ENCODE data around the gene EGR4.
A peak's percentile ranks its signal among the peaks of the same experiment; 100 is the strongest.
"Not testable (repeated sequence)": the region's sequence is repeated elsewhere in the genome, so short reads cannot be mapped to it uniquely, and the experiment has no call there.

The EGR4 gene

DNA sequence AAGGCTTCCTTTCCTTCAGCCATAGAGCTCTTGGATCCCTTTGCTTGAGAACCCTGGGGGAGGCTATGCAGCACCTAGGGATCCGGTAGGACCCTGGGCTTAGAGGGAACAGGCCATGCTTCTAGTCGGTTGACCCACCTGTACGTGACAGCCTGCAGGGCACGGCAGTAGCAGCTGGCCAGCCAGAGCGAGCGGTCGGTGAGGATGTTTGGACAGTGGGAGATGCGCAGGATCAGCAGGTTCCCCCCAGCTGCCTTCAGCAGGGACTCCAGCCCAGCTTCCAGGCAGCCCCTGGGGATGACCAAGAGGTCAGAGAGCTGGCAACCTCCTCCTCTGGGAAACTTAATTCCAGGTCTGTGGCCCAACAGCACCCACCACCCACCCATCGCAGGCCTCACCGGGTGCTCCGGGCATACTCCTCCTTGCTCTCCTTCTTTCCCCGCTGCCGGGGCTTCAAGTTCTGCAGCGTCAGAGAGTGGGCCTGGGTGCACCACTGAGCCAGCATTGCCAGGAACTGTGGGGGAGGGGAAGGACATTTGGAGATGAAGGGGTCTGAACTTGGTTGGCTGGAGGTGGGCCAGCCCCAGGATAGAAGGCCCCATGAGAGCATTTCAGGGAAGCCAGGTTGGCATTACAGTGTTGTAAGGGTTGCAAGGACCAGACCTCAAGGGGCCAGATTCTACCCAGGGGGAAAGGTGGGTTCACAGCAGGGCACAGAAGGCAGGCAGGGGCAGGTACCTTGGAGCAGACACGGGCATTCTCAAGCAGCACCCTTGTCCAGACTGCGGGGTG, 29.6 kb downstream of the EGR4 start:
- no peak for DNase-seq (ENCODE audit: low read depth)

DNA sequence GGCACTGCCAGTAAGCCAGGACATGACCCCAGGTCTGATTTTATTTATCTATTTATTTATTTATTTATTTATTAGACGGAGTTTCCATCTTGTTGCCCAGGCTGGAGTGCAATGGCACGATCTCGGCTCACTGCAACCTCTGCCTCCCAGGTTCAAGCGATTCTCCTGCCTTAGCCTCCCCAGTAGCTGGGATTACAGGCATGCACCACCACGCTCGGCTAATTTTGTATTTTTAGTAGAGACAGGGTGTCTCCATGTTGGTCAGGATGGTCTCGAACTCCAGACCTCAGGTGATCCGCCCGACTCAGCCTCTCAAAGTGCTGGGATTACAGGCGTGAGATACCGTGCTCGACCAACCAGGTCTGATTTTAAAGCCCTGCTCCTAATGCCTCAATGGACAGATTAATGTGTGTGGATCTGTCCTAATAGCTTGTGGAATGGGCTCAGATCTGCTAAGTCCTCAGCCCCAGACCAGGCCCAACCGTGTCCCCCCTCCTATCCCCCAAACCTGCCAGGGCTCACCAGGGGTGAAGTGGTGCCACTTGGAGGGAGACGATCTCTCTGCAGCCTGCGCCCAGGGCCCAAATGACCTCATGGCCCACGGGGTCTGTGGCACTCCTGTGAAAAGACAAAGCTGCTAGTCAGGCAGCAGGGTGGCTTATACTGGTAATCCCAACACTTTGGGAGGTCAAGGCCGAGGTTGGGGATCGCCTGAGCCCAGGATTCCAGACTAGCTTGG, 30.5 kb downstream of the EGR4 start:
- DNase-seq (ENCODE audit: low read depth), result not testable (repeated sequence)

DNA sequence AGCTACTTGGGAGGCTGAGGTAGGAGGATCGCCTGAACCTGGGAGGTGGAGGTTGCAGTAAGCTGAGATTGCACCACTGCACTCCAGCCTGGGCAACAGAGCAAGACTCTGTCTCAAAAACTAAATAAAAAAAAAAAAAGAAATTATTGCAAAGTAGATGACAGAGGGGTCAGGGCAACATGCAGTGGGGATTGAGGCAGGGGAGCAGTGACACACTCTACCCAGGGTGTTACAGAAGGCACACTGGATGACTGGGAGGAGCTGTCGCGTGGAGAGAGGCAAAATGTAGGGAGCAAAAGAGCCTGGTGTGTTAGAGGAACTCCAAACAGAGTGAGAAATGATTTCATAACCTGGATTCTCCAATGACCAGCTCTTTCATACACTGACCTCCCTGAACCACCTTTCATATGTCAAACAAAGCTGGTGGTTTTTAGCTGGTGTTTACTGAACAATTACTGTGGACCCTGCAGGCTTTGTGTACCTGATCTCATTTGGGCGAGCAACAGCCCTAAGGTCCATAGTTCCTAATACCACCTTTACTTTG, 31.2 kb downstream of the EGR4 start:
- DNase-seq (ENCODE audit: low read depth), result no peak

DNA sequence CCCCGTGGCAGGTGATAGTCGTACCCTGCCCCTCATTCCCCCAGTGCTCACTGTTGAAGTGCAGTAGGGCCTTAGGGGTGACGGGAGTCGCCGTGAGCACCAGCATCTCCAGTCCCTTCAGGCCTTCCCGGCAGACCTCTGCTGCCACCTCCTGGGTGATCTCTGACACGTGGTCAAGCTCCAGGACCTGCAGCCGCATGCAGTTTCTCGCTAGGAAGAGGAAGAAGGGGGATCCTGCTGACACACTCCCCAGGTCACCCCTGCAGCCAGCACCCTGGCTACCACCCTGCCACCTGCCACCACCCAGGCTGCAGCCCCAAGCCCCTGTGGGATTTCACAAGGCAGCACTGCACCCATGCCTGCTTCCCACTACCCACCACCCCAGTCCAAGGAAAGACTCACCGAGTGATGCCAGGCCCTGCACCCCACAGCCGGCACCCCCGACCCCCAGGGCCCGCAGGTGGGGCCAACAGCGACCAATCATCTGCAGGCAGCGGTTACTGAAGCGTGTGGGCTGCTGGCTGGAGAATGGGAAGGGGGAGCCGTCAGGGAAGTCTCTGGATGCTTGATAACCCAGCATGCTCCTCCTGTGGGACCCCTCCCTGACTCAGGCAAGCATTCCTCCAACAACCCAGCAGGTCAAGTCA, 32.9 kb downstream of the EGR4 start:
- peak; percentile 41 for DNase-seq (ENCODE audit: low read depth)

DNA sequence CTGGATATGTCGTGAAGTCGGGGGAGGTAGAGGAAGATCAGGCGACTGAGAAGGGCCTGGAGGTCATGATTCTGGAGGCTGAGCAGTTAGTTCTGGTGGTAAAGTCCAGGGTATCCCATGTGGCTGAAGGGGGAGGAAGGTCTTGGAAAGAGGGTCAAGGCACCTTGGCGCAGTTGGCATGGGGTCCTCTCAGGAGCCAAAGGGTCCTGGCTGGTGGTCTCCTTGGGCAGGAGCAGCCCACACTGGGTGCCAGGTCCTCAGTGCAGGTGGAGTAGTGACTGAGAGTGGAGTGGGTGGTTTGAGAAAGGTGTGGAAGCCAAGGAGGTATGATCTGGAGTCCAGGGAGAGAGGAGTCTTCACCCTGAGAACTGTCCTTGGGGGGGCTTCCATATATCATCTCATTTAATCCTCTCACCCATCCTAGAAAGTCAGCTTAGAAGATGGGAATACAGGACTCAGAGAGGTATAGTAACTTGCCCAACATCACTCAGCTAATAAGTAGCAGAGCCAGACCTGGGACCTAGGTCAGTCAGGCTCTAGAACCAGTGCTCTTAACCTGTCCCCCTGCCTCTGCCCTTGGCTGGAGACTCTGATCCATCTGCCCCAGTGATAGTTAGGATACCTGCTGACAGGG, 33.5 kb downstream of the EGR4 start:
- no peak for DNase-seq (ENCODE audit: low read depth)

DNA sequence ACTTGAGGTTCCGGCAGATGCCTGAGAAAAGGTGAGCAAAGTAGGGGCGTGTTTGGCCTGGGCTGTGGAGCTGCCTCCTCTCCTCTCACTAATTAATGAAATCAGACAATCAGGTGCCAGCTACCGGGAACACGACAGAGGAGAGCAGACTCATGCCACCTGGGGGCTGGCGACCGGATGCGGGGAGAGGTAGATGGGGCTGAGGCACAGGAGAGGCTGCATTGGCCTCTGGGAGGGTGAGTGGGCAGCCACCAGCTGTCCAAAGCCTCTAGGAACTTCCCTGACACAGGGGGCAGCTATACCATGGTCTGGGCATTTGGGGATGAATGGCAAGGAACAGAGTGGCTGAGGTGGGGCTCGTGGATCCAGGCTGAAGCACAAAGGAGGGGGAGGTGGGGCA, 34.1 kb downstream of the EGR4 start:
- no peak for DNase-seq (ENCODE audit: low read depth)

DNA sequence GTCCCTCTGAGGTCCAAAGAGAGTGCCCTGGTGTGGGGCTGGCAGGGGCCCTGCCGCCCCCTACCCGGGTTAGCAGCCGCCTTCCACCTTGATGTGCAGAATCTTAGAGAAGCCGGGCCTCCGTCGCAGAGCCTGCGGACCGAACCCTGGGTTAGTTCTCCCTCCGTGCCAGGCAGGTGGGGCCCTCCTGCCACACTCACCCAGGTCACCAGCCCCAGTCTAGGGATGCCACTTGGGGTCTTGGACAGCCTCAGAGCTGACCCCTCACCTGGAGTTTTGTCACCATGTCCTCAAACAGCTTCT, 34.5 kb downstream of the EGR4 start:
- no peak for DNase-seq (ENCODE audit: low read depth)

DNA sequence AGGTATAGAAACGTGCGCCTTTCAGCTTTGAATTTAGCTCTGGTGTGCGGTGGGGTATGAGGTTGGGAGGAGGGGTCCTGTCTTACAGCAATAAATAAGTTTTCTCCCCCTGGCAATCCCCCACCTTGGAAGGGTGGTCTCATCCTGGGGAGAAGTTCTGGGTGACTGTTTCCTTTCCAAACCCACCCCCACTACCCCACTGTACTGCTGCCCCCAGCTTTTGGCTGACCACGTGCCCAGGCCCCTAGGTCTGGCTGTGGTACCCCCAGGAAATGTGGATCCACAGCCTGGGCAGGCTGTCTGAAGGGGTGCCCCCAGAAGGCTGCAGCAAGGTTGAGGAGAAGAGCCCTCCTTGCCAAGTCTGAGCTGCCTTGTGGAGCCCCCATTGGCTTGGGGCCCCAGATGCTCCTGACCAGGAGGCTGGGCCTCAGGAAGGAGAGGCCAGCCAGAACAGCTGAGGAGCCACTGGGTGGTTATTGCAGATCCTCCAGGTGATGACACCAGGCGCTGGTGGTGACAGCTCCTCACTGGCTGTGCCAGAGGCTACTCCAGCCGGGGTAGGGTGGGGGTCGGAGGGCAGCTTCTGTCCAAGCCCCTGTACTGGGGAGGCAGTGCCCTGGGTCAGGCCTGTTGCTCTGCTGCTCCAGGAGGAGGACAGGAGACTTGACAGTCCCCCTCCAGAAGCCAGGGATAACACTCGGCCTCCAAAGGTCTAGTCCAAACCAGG, 35.0 kb downstream of the EGR4 start:
- no peak for DNase-seq (ENCODE audit: low read depth)

DNA sequence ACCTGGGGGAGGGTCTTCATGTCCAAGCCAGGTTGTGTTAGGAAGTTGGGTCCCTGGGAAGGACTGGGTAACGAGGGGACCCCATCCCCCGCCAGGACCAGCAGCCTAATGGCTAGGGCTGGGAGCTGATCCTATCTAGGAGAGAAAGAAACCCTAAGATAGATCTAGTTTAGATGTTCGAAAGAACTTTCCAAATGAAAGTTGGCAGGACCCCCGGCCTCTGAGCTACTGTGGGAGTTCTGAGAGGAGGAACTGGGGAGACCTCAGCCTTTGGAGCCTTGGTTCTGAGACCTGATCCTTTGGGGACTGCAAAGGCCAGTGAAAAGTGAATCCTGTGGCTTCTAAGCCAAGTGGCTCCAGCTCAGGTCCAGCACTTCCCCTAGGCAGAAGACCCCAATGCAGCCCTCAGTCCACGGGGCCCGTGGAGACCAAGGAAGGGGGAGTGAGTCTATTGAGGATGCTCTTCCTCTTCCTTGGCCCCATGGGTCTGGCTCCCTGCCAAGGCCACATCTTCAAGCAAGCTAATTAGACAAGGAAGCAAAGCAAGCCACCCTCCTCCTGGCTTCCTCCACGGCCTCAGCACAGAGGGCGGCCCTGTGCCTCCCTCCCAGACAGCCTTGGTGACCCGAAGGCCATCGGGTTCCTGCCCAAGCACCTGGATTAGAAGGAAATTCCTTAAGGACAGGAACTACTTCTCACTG, 35.8 kb downstream of the EGR4 start:
- no peak for DNase-seq (ENCODE audit: low read depth)

DNA sequence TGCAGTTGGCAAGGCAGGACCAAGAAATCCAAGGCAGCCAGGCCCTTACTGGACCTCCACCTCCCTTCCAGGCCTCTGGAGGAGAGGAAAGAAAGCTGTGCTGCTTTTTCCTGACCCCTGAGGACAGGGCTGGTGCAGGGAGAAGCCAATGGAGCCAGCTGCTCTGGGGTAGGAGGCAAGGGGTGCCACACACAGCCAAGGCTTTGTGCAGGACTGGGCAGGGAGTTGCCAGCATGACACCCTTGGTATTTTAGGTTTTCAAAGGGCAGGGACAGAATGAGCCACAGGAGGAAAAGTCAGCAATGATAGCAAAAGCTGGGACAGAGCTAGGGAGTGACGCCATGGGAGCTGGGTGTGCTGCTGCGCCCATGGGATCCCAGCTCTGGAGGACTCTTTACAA, 36.3 kb downstream of the EGR4 start:
- no peak for DNase-seq (ENCODE audit: low read depth)

DNA sequence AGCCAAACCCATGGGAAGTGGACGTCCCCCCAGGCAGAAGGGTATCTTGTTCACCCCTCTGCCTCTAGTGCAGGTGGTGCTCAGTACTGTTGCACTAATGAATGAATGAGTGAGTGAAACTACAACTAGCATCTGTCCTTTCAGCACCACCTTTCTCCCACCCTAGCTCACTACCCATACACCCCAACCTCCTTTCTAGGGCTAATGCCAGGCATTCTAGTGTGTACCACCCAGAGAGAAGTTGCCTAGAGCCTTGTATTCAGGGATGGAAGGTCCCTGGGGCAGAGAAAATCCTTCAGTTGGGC, 36.8 kb downstream of the EGR4 start:
- DNase-seq (ENCODE audit: low read depth), result no peak

DNA sequence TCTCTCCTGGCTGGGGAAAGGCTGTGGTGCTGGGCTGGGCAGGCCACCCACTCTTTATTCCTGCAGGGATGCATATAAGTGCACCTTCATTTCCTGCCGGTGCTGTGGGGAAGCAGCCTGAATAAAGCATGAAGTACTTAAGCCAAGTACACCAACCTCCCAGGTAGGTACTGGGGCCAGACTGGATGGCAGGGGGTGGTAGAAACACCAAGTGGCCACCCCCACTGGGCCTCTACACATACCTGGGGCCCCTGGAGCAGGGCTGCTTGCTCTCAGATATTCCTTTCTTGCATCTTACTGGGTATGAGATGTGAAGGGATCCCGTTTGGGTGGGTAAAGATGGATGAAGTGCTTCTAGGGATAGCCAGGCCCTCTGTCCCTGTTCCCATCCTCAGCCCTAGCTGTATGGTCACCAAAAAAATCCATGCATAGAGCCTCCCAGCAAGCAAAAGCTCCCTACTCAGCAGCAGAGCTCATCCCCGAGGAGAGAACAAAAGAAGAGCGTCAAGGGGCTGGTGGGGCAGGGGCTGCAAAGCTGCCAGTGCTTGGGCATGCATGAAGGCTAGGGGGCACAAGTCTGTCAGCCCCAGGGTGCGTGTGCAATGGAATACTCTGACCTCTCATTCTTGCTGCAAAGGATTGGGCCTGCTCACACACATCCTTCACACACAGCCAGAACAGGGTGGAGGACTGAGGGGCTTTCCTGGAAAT, 37.3 kb downstream of the EGR4 start:
- no peak for DNase-seq (ENCODE audit: low read depth)

DNA sequence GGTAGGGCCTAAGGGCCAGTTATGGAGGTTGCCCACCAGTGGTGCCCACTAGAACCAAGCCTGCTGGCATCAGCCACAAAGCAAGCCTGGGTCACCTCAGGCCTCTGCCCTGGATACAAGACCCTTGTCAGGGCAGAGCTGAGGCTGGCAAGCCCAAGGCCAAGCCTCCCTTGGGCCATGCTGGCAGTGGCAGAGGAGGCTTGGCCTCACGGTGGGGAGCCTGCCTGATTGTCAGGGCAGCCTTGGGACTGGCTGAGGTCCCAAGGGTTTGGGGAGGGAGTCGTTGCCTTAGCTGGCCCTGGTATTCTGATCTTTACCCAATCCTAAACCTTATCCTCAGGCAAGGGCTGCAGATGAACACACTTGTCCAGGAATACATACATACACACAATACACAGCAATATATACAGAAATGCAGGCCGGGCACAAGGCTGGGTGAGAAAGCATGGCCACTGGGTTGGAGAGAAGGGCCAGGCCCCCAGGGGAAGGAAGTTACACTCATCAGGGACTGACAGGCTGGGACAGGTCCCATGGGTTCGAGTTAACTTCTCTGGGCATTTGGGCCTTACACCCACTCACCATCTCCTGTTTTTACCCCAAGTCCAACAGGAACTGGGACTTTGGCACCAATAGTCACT, 38.2 kb downstream of the EGR4 start:
- no peak for DNase-seq (ENCODE audit: low read depth)

DNA sequence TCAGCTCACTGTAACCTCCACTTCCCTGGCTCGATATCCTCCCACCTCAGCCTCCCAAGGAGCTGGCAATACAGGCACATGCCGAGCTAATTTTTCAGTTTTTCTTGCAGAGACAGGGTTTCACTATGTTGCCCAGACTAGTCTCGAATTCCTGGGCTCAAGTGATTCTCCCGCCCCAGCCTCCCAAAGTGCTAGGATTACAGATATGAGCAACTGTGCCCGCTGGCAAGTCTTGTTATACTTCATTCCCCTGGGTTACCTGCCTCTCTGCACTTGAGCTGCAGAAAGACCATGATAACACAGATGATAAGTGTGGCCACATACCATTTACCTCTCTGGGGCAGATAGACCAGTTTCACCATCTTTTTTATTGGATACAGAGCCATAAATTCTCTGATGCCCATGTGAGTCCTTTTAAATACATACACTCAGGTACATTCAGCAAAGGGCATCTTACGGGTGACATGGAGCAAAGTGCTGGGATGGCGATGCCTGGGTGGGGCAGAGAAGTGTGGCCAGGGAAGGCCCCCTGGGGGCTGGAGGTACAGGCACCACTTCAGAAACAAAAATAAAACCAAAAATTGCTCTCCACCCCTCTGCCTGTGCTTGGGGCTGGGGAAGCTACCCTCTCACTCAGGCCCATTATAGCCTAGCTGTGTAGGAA, 38.9 kb downstream of the EGR4 start:
- no peak for DNase-seq (ENCODE audit: low read depth)

DNA sequence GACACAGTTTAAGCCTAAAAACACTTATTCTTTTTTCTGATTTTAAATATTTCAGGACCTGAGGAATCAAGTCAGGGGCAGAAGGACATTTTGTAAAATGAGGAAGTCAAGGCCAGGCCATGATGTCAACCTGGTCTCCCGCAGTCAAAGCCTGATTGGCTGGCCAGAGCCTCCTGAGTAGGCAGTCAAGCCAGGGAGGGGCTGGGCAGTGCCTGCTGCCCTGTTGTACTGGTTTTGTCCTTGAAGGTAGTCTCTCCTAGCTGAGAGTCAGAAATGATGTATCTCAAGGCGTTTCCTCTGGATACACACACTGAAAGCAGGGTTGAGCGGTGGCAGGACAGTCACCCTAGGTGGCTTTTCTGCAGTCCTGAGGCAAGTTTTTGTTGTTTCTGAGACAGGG, 39.4 kb downstream of the EGR4 start:
- DNase-seq (ENCODE audit: low read depth), result no peak

DNA sequence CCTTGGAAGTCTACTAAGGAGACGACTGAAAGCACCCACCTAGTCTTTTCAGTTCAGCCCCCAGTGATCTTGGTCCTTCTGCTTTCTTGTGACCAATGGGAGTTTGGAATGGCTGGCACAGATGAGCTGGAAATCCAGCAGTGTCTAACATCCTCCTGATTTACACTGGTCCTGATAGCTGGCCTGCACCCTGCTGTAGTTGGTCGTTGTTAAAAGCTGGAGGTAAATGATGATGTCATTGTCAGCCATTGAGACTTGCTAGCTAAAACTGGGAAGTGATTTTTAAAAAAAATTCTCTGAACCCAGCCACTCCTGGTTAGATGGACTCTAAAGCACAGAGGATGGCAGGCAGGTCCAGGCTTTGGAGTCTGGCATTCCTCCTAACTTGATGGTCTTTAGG, 39.9 kb downstream of the EGR4 start:
- no peak for DNase-seq (ENCODE audit: low read depth)

DNA sequence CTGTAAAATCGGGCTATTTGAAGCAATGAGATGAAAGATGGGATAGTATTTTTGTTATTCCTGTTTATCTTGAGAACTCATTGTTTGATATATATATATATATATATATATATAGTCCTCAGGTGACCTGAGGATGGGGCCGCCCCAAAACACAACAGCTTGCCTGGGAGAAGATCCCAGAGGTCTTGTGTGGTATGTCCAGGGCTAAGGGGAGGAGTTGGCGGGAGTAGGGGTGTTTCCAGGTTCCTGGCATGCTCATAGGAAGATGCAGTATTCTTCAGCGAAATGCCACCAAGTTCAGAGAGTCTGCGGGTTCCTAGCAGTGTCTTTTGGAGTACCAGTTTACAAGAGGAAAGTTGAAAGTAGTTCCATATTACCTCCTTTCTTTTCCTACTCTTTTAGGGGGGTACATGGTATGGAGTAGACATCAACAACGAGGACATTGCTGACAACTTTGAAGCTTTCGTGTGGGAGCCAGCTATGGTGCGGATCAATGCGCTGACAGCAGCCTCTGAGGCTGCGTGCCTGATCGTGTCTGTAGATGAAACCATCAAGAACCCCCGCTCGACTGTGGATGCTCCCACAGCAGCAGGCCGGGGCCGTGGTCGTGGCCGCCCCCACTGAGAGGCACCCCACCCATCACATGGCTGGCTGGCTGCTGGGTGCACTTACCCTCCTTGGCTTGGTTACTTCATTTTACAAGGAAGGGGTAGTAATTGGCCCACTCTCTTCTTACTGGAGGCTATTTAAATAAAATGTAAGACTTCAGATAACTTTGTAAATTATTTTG, 40.9 kb downstream of the EGR4 start:
- no peak for DNase-seq (ENCODE audit: low read depth)

DNA sequence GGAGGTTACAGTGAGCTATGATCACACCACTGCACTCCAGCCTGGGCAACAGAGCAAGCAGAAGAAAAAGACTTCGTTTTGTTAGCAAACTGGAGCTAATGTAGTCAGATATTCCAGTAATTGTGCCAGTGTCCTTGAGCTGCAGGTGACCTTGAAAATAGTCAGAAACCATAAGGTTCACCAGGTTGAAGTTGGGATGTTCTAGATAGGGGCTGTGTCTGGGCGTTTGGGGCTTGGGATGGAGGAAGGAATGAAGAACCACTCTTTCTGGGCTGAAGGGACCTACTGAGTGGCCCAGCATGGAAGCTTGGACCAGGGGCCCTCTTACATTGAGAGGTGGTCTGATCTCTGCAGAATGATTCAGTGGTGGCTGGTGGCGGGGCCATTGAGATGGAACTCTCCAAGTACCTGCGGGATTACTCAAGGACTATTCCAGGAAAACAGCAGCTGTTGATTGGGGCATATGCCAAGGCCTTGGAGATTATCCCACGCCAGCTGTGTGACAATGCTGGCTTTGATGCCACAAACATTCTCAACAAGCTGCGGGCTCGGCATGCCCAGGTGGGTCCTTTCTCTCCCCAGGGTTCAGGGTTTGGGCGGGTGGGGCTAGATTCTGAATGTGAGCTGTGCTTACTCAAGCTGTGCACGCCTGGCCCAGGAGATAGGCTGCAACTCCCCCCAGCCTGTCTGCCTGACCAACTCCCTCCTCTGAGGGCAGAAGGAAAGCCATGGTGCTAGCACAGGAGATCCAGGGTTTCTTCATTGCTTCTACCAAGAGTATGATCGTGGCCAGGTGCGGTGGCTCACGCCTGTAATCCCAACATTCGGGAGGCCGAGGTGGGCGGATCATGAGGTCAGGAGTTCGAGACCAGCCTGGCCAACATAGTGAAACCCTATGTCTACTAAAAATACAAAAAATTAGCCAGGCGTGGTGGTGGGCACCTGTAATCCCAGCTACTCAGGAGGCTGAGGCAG, 42.2 kb downstream of the EGR4 start:
- no peak for DNase-seq (ENCODE audit: low read depth)
